Body of pancreas (tissue), 4 donors: ENCODE data around the gene ECHDC1. TPM values are rescaled to one million over a fixed set of nuclear protein-coding genes. Genes with fewer than 3 reads are reported as not detected.
"Not testable (repeated sequence)": the region's sequence is repeated elsewhere in the genome, so short reads cannot be mapped to it uniquely, and the experiment has no call there.

Source experiments
- ATAC-seq: fragments of 150-250 bp; one replicate; pipeline ENCODE4 v1.9.1; 2016
- DNase-seq, 4 donors: peaks; one replicate each; pipeline ENCODE4 v3.0.0-alpha.2; 2019
- H3K27ac ChIP-seq, 4 donors: fragments of 200-600 bp; sonication (generic); 1 replicate in 3 of 4; 2 replicates in 1 of 4; pipeline versions ENCODE4 v1.5.1 to v1.6.1; 2016 to 2019; ENCODE audit warnings: mild to moderate bottlenecking in 1 of 4, mixed read lengths in 1 of 4, moderate library complexity in 1 of 4
- H3K27me3 ChIP-seq, 2 donors: fragments of 200-600 bp; sonication (generic); one replicate each; pipeline ENCODE4 v1.6.0; 2016; ENCODE audit warnings: mild to moderate bottlenecking in 1 of 2
- H3K36me3 ChIP-seq, 2 donors: fragments of 200-600 bp; sonication (generic); replicated peaks in 1 of 2; 2 replicates each; pipeline ENCODE4 v1.5.1; 2016; ENCODE audit warnings: low read depth in 2 of 2; ENCODE audit not compliant: insufficient read depth in 1 of 2
- H3K4me1 ChIP-seq: fragments of 200-600 bp; sonication (generic); one replicate; pipeline ENCODE4 v1.6.0; 2016
- H3K4me3 ChIP-seq, 2 donors: fragments of 200-600 bp; sonication (generic); 1 replicate in 1 of 2; 2 replicates in 1 of 2; pipeline ENCODE4 v1.5.1; 2016 to 2019
- H3K9me3 ChIP-seq, 3 donors: fragments of 200-600 bp; sonication (generic); 1 replicate in 2 of 3; 2 replicates in 1 of 3; pipeline ENCODE4 v1.5.1; 2016
- POLR2A ChIP-seq, 3 donors: fragments of 450-650 bp; IDR thresholded peaks; one replicate each; pipeline ENCODE4 v1.6.1; 2016; ENCODE audit warnings: antibody characterized with exemption in 3 of 3, mild to moderate bottlenecking in 2 of 3
- WGBS, 2 donors: methylation state at CpG; one replicate each; pipeline ENCODE4 v1.1.5; 2017; 5-methylcytosine and 5-hydroxymethylcytosine counted together
- intact Hi-C: fragments of 100-400 bp; cut with DNase I; formaldehyde crosslinking; loops from one replicate; pipeline ENCODE4 v1.15.1; 2023
- total RNA-seq, 2 donors: library from RNA; depleted of rRNA; stranded (reverse); fragments of >200 nt; gene quantifications; one replicate each; pipeline ENCODE4 v1.1.0, GENCODE V29; 2016
- TF ChIP-seq, protein P1 (sequence below), 7 experiments: fragments of 450-650 bp in 4 of 7; fragments of 200-600 bp in 3 of 7; sonication (generic) in 3 of 7; IDR thresholded peaks; one replicate each; pipeline ENCODE4 v1.5.1; 2016 to 2019; ENCODE audit warnings: antibody characterized with exemption in 7 of 7

The ECHDC1 gene
- total RNA-seq, 2 donors from 2014 or later, result 27.4 to 35.5 TPM

DNA sequence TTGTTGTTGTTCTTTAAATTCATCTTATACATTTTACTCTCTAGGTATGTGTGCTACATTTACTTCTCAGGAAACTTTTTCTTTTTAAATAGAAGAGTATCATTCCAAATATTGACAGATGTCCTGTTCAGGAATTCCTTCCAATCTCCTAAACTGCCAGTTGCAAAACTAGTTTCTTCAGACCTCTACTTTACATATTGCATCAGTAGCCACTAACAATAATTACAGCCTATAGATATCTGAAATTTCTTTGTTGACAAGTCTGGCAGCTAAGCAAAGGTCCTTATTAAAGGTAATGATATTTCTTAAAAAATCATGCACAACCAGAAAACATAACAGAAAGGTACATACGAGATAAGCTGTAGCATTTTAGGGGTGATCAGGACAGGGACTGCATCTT lies 4.5 kb downstream of the ECHDC1 start:
- intact Hi-C loops, result no loop called here
- DNase-seq, result no peak
- H3K4me1 ChIP-seq, result peaks cover 32% of the 10 kb centered on the region
- H3K4me3 ChIP-seq, result no peak overlapping the region
- WGBS, 2 donors, result 73 to 75% methylated on average over 1 of the region's 1 CpG
- H3K27ac ChIP-seq, result no peak overlapping the region
- no peaks in the 10 kb centered on the region for H3K27me3 ChIP-seq
- H3K9me3 ChIP-seq, result no peaks in the 10 kb centered on the region
- TF ChIP-seq, protein P1, sequence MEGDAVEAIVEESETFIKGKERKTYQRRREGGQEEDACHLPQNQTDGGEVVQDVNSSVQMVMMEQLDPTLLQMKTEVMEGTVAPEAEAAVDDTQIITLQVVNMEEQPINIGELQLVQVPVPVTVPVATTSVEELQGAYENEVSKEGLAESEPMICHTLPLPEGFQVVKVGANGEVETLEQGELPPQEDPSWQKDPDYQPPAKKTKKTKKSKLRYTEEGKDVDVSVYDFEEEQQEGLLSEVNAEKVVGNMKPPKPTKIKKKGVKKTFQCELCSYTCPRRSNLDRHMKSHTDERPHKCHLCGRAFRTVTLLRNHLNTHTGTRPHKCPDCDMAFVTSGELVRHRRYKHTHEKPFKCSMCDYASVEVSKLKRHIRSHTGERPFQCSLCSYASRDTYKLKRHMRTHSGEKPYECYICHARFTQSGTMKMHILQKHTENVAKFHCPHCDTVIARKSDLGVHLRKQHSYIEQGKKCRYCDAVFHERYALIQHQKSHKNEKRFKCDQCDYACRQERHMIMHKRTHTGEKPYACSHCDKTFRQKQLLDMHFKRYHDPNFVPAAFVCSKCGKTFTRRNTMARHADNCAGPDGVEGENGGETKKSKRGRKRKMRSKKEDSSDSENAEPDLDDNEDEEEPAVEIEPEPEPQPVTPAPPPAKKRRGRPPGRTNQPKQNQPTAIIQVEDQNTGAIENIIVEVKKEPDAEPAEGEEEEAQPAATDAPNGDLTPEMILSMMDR (IDR thresholded peaks at IDR 0.05), result no peak
- no peak for TF ChIP-seq POLR2A (IDR thresholded peaks at IDR 0.05)
- no peaks in the 10 kb centered on the region for H3K36me3 ChIP-seq
- no peak for ATAC-seq

DNA sequence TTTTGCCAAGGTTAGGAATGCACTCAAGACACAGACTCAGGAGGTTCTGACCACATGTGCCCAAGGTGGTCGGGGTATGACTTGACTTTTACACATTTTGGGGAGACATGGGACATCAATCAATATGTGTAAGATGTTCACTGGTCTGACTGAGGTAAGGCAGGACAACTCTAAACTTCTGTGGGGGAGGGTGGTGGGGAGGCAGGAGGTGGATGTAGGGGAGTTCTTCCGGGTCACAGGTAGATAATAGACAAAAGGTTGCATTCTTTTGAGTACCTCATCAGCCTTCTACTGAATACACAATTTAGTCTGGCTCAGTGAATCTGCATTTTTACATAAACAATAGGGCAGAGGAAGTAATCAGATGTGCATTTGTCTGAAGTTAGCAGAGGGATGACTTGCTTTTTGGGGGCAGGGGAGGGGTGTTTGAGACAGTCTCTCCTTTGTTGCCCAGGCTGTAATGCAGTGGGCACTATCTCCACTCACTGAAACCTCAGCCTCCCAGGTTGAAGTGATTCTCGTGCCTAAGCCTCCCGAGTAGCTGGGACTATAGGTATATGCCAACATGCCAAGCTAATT lies 10.9 kb downstream of the ECHDC1 start:
- 56 to 67% methylated on average over 4 of the region's 4 CpGs for WGBS, 2 donors
- DNase-seq (no peak), ATAC-seq (no peak)
- no peak overlapping the region for H3K4me3 ChIP-seq
- H3K9me3 ChIP-seq, result no peaks in the 10 kb centered on the region
- H3K36me3 ChIP-seq, result no peaks in the 10 kb centered on the region
- H3K27me3 ChIP-seq, result no peaks in the 10 kb centered on the region
- no peak for TF ChIP-seq POLR2A (IDR thresholded peaks at IDR 0.05)
- TF ChIP-seq, protein P1 (IDR thresholded peaks at IDR 0.05), result no peak
- no peak overlapping the region for H3K27ac ChIP-seq
- peaks cover 5% of the 10 kb centered on the region for H3K4me1 ChIP-seq
- intact Hi-C loops, result no loop called here

DNA sequence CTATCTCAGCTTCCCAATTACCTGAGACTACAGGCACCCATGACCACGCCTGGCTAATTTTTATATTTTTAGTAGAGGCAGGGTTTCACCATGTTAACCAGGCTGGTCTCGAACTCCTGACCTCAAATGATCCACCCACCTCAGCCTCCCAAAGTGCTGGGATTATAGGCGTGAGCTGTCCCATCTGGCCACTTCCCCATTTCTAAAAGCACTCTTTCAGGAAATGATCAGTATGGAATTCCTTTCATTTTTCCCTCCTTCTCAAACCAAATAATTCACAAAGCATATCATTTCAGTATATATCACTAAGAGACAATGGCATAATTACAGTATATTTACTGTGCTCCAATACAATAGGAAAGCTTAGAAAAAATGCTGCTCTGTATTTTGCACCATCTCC lies 12.2 kb downstream of the ECHDC1 start:
- DNase-seq, H3K27me3 ChIP-seq, H3K36me3 ChIP-seq, H3K4me3 ChIP-seq, H3K9me3 ChIP-seq, H3K27ac ChIP-seq, ATAC-seq, intact Hi-C loops, H3K4me1 ChIP-seq: not testable (repeated sequence)
- 79 to 92% methylated on average over 3 of the region's 3 CpGs for WGBS, 2 donors

DNA sequence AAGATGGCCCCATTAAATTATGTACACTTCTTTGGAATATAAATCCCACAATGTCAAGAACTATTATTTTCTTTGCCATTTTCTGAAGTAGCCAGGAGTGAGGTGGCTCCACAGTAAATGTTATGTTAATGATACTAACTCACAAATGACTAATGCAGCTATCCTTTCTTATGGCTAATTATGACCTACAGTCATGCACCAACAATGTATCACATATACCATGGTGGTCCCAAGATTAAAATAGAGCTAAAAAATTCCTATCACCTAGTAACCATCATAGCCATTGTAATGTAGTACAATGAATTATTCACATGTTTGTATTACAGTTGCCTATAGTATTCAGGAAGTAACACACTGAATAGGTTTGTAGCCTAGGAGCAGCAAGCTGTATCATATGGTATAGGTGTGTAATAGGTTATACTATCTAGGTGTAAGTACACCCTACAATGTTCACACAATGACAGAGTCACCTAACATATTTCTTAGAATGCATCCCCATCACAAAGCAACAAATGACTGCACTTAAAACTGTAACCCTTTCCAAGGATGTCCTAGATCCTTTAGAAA lies 15.3 kb downstream of the ECHDC1 start:
- intact Hi-C loops, result no loop called here
- peaks cover 5% of the 10 kb centered on the region for H3K4me1 ChIP-seq

GRCh38 chr6:127319686-127320085 lies 23.7 kb downstream of the ECHDC1 start:
- H3K36me3 ChIP-seq, result no peaks in the 10 kb centered on the region
- ATAC-seq, result no peak

More for the DNA sequence above, 15.3 kb downstream of the ECHDC1 start:
- Histone ChIP-seq H3K27ac (no peak overlapping the region), H3K27me3 (no peaks in the 10 kb centered on the region), H3K9me3 (no peaks in the 10 kb centered on the region), H3K36me3 (peaks cover 0 to 2% of the 10 kb centered on the region in 2 donors), H3K4me3 (no peak overlapping the region)
- DNase-seq (no peak), ATAC-seq (no peak)
- TF ChIP-seq, protein P1 (IDR thresholded peaks at IDR 0.05), result no peak
- TF ChIP-seq POLR2A (IDR thresholded peaks at IDR 0.05), result no peak

More at GRCh38 chr6:127319686-127320085, 23.7 kb downstream of the ECHDC1 start:
- H3K27me3 ChIP-seq, result no peaks in the 10 kb centered on the region
- H3K4me3 ChIP-seq, result no peak overlapping the region
- no peak for TF ChIP-seq POLR2A (IDR thresholded peaks at IDR 0.05)
- TF ChIP-seq, protein P1 (IDR thresholded peaks at IDR 0.05), result no peak
- no peak for DNase-seq
- intact Hi-C loops, result no loop called here
- no peaks in the 10 kb centered on the region for H3K9me3 ChIP-seq
- no peaks in the 10 kb centered on the region for H3K4me1 ChIP-seq
- 100% methylated on average over 1 of the region's 1 CpG for whole genome bisulfite sequencing, 2 donors
- no peak overlapping the region for H3K27ac ChIP-seq
